Type B pancreatic cell (in vitro differentiated cells): ENCODE data around the gene NPTN. TPM values are rescaled to one million over a fixed set of nuclear protein-coding genes. Genes with fewer than 3 reads are reported as not detected.

ENCODE experiments used
- DNase-seq: peaks from one replicate; pipeline ENCODE4 v3.0.0; 2021; ENCODE audit warnings: mixed read lengths; ENCODE audit not compliant: unreplicated experiment; ENCODE audit errors: extremely low spot score
- H3K27ac Mint-ChIP-seq: 2 replicates; pipeline ENCODE4 v1.8.0; 2021; ENCODE audit warnings: mild to moderate bottlenecking, mixed read lengths
- H3K27me3 Mint-ChIP-seq: 2 replicates; pipeline ENCODE4 v1.8.0; 2021; ENCODE audit warnings: mixed read lengths
- H3K36me3 Mint-ChIP-seq: 2 replicates; pipeline ENCODE4 v1.8.0; 2021; ENCODE audit warnings: mixed read lengths
- H3K4me1 Mint-ChIP-seq: one replicate; pipeline ENCODE4 v1.8.0; 2021; ENCODE audit warnings: mixed read lengths; ENCODE audit not compliant: unreplicated experiment
- H3K4me3 Mint-ChIP-seq: 2 replicates; pipeline ENCODE4 v1.8.0; 2021; ENCODE audit warnings: mild to moderate bottlenecking, mixed read lengths
- H3K9me3 Mint-ChIP-seq: 2 replicates; pipeline ENCODE4 v1.8.0; 2021; ENCODE audit warnings: mixed read lengths
- total RNA-seq: library from RNA; stranded (reverse); gene quantifications from 2 replicates; pipeline ENCODE4 v1.2.1, GENCODE V29; 2021; ENCODE audit warnings: low replicate concordance
- TF ChIP-seq, protein P1 (sequence below): fragments of 200-600 bp; sonication (generic); conservative IDR thresholded peaks from 2 replicates; pipeline ENCODE4 v1.5.0; 2021; ENCODE audit warnings: antibody characterized with exemption, mild to moderate bottlenecking

Gene NPTN
- total RNA-seq, 1 donor from 2014 or later: 89.6 TPM

- no peaks in the 10 kb centered on the region for H3K4me1 Mint-ChIP-seq
- H3K9me3 Mint-ChIP-seq: no peaks in the 10 kb centered on the region
- TF ChIP-seq, protein P1, sequence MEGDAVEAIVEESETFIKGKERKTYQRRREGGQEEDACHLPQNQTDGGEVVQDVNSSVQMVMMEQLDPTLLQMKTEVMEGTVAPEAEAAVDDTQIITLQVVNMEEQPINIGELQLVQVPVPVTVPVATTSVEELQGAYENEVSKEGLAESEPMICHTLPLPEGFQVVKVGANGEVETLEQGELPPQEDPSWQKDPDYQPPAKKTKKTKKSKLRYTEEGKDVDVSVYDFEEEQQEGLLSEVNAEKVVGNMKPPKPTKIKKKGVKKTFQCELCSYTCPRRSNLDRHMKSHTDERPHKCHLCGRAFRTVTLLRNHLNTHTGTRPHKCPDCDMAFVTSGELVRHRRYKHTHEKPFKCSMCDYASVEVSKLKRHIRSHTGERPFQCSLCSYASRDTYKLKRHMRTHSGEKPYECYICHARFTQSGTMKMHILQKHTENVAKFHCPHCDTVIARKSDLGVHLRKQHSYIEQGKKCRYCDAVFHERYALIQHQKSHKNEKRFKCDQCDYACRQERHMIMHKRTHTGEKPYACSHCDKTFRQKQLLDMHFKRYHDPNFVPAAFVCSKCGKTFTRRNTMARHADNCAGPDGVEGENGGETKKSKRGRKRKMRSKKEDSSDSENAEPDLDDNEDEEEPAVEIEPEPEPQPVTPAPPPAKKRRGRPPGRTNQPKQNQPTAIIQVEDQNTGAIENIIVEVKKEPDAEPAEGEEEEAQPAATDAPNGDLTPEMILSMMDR: no peak
- no peak overlapping the region for H3K4me3 Mint-ChIP-seq
- no peak overlapping the region for H3K27ac Mint-ChIP-seq
- no peaks in the 10 kb centered on the region for H3K27me3 Mint-ChIP-seq
- no peak for DNase-seq
- no peaks in the 10 kb centered on the region for H3K36me3 Mint-ChIP-seq
Observed at GRCh38 chr15:73541479-73541878, 91.7 kb downstream of the NPTN start.

DNA sequence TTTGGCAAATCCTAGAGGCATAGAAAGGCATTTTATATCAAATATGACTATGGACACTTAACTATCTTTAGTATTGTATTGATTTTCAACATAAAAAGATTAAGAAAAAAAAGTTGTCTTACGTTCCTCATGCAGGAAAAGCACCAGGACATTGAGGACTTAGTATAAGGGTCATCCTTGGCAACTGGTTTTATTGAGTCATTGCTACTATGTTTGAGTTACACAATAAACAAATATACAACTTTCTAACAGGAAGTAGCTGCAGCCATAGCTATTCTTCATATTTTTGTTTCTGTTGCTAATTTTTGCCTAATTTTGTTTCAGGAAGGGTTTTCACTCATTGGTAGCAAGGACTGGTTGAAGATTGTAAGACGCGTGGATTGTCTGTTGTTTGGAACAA, 93.0 kb downstream of the NPTN start:
- Mint-ChIP-seq H3K9me3 (no peaks in the 10 kb centered on the region), H3K27ac (no peak overlapping the region), H3K27me3 (no peaks in the 10 kb centered on the region), H3K4me3 (no peak overlapping the region), H3K36me3 (no peaks in the 10 kb centered on the region), H3K4me1 (no peaks in the 10 kb centered on the region)
- TF ChIP-seq, protein P1: no peak
- no peak for DNase-seq

- Mint-ChIP-seq H3K36me3 (no peaks in the 10 kb centered on the region), H3K4me1 (no peaks in the 10 kb centered on the region), H3K9me3 (no peaks in the 10 kb centered on the region), H3K27me3 (no peaks in the 10 kb centered on the region), H3K4me3 (no peak overlapping the region), H3K27ac (no peak overlapping the region)
- DNase-seq: no peak
- TF ChIP-seq, protein P1: no peak
Observed at GRCh38 chr15:73539212-73540128, 93.7 kb downstream of the NPTN start.

DNA sequence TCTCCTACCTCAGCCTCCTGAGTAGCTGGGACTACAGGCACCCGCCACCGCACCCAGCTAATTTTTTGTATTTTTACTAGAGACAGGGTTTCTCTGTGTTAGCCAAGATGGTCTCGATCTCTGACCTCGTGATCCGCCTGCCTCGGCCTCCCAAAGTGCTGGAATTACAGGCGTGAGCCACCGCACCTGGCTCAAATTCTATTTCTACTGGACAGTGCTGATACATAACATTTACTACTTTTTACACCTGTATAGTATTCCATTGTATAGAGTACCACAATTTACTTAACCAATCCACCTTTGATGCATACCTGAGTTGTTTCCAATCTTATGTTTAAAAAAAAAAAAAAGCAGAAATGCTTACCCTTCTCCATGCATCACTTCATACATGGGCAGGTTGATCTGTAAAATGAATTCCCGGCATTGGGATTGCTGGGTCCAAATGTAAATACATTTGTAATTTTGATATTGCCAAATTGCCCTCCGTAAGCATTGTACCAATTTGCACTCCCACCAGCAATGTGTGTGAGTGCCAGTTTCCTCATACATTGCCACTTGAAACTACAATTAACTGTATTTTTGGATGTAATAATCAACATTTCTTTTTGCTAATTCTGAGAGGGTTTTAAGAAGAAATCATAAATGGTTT, 94.5 kb downstream of the NPTN start:
- Mint-ChIP-seq H3K27ac (no peak overlapping the region), H3K9me3 (no peaks in the 10 kb centered on the region), H3K27me3 (no peaks in the 10 kb centered on the region), H3K4me3 (no peak overlapping the region), H3K36me3 (no peaks in the 10 kb centered on the region), H3K4me1 (no peaks in the 10 kb centered on the region)
- TF ChIP-seq, protein P1: no peak
- no peak for DNase-seq

DNA sequence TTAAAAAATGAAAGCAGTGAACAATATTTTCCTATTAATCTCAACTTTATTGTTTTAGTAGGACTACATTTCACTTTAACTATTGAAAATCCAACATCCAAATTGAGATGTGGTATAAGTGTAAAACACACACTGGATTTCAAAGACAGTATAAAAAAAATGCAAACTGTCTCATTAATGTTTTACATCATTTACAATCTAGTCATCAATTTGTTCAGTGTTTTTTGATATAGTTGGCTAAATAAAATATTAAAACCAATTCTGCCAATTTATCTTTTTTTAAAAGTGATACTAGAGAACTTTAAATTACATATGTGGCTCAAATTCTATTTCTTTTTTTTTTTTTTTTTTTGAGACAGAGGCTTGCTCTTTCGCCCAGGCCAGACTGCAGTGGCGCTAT, 95.1 kb downstream of the NPTN start:
- H3K4me3 Mint-ChIP-seq: no peak overlapping the region
- H3K27ac Mint-ChIP-seq: no peak overlapping the region
- DNase-seq: no peak
- no peaks in the 10 kb centered on the region for H3K36me3 Mint-ChIP-seq
- H3K27me3 Mint-ChIP-seq: no peaks in the 10 kb centered on the region
- H3K9me3 Mint-ChIP-seq: no peaks in the 10 kb centered on the region
- TF ChIP-seq, protein P1: no peak
- H3K4me1 Mint-ChIP-seq: no peaks in the 10 kb centered on the region
